HG02623 (cell line): Measurements from ENCODE around the gene TUSC2.

Experiments used
- ATAC-seq: cut with Tn5 transposase; IDR thresholded peaks from one replicate; pipeline ENCODE4 v1.9.1; 2021; ENCODE audit warnings: moderate library complexity; ENCODE audit not compliant: unreplicated experiment

Gene TUSC2

GRCh38 chr3:50327943-50328691 is at the start of gene TUSC2:
TUSC2 (minus strand) TSS chr3:50328223; CDS start chr3:50328099, 124 bp downstream.
- peak; percentile 89 for ATAC-seq

DNA sequence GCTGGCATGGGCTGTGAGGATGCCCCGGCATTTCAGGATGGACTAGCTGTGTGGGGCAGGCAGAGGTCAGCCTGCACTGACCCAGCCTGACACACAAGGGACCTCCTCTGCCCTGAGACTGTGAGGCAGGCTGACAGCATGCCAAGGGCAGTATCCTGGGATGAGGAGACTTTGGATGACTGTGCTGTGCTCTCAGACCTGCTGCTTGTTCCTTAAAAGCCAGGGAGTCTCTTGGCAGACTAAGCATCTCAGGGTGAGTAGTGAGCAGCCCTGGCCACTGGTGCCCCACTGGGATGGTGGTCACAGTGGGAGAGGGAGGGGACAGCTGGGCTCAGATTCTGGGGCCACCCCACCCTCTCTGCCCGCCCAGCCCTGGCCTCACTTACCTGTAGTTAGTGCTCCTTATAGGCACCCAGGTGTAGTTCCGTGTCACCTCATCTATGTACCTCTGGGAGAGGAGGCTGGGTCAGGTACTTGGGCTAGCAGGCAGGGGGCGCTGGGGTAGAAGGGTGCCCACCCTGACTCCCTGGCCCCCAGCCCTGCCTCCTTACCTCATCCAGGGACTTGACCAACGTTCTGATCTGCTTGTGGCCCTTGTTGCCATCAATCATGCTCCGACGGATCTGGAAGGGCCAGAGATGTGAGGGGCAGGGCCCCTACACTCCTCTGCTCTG is 47.4 kb upstream of the TUSC2 start:
- no peak for ATAC-seq

GRCh38 chr3:50374363-50375257 is 46.6 kb upstream of the TUSC2 start:
- ATAC-seq, result no peak

DNA sequence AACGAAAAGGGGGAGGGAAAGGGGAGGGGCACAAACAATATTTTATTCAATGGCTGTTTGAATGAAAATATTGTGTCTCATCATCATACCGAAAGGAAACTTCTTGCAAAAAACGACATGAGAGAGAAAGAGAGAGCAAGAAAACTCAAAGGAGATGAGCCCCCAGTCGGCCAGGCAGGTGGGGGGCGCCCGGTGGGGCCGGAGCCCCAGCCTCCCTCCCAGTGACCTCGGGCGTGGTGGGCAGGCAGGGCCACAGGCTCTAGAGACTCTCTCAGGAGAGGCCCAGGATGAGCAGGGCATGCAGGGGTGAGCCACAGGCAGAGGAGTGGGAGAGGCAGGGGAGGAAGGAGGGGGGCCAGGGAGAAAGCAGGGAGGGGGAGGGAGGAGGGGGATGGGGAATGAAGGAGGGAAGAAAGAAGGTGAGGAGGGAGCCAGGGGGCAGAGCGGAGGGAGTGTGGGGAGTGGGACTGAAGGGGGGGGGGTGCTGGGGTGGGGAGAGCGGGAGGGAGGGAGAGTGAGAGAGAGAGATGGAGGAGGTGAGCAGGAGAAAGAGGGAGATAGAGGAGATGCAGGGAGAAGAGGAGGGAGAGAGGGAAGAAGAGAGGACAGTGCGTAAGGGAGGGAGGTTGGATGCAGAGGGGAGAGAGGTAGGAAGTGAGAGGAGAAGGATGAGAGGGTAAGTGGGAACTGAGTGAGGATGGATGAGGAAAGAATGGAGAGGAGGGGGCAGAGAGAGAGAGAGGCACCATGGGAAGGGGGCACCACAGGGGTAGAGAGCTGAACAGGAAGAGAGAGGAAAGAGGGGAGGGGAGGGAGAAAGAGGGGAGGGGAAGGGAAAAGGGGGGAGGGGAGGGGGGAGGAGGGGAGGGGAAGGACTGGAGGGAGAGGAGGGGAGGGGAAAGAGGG is 45.4 kb upstream of the TUSC2 start:
- no peak for ATAC-seq

DNA sequence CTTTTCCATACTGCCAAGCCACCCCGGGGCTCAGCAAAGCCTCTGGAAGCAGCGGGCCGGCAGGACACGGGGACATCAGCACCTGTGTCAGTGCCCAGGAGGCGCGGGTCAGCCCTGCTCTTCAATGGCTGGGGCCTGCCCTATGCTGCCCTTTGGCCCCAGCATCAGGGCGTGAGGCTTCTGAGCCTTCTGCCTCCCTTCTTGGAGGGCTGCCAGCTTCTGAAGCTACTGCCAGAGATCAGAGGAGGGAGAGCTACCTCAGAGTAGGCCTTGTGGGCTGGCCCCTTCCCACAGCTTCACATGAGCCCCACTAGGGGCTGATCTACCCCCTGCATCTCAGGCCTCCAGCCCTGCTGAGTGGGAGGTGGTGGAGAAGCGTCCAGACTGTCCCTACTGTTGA is 44.3 kb upstream of the TUSC2 start:
- no peak for ATAC-seq

DNA sequence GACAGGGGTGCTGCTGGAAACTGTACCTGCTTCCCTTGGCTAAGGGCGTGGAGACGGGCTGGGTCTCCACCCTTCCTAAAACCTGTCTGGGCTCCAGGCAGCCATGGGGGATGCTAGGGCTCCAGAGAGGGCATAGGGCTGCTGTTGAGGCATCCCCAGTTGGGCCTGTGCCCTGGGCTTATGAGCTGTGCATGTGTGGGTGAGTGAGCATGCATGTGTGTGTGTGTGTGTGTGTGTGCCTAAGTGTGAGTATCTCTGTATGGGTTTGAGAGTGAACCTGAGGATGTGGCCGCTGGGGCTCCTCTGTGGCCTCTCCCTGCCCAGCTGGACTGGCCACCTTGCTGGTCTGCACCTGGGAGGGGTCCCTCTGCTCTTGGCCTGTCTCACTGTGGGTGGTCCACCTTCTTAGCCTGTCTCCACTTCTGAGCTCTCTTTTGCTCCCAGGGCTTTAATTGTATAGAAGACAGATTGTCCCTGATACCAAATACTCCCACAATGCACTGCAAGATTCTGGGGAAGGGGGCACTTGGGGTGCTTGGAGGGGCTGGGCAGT is 43.2 kb upstream of the TUSC2 start:
- ATAC-seq, result no peak

DNA sequence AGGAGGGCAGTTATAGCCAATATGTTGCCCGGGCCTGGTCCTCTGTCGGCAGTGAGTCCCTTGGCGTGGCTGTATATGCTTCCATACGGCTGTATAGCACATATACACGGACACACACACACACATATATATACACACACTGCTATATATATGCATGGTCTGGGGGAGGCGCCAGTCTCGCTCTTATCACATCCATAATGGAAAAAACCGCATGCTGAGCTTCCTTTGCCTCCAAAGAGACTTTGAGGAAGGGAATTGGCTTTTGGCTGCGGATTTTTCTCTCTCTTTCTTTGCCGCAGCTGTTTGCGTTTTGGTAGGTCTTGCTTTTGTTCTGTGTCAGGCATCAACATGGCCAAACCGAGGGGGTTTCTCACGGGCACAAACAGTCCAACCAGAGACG is 42.6 kb upstream of the TUSC2 start:
- ATAC-seq, result no peak

DNA sequence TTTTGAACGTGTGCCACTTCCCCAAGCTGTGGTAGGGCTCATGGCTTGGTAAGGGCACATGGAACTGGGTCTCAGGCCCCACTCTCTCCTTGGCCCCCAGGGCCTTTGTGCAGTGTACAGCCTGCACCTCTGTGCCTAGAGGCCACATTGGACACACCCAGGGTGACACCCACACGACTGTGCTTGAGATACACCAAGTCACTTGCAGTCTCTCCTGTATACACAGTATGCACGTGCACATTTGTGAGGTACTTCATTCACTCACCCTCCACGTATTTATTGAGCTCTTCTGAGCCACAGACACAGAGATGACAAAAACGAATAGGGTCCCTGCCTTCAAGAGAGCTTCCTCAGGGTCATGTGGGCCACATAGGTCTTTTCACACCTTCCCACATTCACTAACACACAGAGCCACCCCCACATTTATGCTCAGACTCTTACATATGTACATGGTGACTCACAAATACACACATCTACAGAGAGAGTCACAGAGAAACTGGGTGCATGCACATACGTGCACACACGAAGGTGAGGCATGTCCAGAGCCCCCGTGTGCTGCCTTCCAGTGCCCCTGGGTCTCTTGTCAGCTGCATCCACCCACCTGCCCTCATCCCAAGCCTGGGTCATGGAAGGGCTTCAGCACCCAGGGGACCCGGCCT is 41.1 kb upstream of the TUSC2 start:
- no peak for ATAC-seq

GRCh38 chr3:50365842-50366220 is 37.8 kb upstream of the TUSC2 start:
- no peak for ATAC-seq

DNA sequence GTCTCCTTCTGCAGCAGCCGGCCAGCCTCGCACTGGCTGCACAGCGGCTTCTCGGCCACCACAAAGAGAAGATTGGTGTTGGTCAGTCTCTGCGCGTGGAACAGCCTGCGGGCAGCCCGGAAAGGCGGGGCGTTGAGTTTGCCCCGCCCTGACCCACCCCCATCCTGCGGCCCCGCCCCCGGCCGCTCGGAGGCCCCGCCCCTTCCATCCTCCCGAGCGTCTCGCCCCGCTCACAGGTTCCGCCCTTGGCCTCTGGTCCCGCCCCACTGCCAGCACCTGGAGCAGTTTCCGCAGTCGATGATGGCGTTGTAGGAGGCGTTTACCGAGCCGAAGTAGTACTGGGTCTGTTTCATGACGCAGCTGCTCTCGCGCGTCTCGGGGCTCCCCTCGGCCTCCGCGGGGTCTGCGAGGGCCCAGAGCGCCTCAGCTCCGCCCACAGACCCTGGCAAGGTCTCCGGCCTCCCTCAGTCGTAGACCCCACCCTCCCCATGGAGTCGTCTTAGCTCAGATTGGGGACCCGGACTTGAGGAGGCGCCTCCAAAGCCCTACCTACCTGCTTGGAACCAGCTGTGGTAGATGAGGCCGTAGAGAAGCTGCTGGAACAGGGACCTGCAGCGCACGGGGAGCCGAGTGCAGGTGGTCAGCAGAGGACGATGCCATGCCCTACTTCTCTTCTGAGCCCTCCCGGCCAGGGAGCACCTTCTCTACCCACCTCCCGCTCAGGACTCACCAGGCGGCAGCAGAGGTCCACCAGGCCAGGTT is 37.2 kb upstream of the TUSC2 start:
- ATAC-seq, result peak; percentile 91

- ATAC-seq, result no peak
These were observed 36.6 kb upstream of the TUSC2 start for GRCh38 chr3:50364573-50365079.

GRCh38 chr3:50359760-50360110 is 31.7 kb upstream of the TUSC2 start:
- peak; percentile 4 for ATAC-seq

DNA sequence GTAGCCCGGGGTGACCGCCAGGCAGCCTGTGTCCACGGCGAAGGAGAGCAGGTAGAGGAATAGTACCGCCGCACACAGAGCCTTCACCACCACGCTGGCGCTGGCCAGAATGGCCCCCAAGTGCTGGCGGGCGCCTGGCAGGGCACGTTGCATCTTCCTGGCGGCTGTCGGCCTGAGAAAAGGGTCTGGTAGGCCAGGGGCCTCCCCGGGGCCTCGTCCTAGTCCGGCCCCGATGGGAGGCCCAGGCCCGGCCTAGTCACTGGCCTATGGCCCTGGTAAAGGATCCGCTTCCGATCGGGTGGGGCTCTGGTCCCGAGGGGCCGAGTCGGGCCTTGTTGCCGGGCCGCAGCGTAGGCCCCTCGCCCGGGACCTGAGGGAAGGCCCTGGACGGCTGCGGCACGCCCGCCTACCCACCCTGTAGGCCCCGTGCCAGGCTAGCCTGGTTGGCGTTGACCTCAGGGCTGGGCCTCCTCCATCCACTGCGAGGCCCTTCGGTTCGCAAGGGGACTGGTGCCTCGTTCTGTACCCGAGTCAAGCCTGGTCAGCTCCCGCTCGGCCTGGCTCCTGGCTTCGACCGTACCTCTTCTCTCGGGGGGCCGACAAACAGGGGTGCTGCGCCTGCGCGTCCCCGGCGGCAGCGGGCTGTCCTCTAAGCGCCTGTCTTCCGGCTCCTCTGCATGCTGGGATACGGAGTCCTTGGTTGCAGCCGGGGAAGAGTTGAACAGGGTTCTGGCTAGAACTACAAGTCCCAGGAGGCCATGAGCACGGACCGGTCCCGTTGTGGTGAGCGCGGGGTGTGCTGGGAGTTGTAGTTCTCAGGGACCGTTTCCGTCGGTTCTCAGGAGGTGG is 31.1 kb upstream of the TUSC2 start, which contains the start of gene TMEM115:
Gene TMEM115, minus strand, starts transcription at position 611 of the 849 bp plus-strand sequence. Its CDS starts 458 bp downstream, at position 153.
- peak; percentile 99 for ATAC-seq

GRCh38 chr3:50358355-50358910 is 30.4 kb upstream of the TUSC2 start:
- no peak for ATAC-seq

GRCh38 chr3:50357481-50357880 is 29.5 kb upstream of the TUSC2 start:
- ATAC-seq, result no peak

DNA sequence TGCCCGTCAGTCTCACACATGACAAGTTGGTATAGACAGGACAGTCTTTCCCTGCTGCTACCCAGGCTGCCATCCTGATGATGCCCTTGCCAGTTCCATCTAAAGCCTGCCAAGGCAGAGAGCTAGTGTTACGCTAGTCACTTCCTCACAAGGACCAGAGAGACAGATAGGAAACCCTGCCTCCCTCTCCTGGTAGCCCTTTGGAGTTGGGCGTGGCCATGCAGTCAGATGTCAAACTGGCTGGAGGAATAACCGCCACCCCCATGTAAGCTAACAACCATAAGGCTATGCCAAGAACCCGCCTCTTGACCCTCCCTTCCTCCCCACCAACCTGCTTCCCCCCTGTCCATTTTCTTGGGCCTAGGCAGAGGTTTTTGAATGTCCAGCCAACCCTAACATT is 28.5 kb upstream of the TUSC2 start:
- ATAC-seq, result no peak

GRCh38 chr3:50355829-50356552 is 28.0 kb upstream of the TUSC2 start:
- ATAC-seq, result no peak
